ENCODE results near the gene MAB21L4.

DNA sequence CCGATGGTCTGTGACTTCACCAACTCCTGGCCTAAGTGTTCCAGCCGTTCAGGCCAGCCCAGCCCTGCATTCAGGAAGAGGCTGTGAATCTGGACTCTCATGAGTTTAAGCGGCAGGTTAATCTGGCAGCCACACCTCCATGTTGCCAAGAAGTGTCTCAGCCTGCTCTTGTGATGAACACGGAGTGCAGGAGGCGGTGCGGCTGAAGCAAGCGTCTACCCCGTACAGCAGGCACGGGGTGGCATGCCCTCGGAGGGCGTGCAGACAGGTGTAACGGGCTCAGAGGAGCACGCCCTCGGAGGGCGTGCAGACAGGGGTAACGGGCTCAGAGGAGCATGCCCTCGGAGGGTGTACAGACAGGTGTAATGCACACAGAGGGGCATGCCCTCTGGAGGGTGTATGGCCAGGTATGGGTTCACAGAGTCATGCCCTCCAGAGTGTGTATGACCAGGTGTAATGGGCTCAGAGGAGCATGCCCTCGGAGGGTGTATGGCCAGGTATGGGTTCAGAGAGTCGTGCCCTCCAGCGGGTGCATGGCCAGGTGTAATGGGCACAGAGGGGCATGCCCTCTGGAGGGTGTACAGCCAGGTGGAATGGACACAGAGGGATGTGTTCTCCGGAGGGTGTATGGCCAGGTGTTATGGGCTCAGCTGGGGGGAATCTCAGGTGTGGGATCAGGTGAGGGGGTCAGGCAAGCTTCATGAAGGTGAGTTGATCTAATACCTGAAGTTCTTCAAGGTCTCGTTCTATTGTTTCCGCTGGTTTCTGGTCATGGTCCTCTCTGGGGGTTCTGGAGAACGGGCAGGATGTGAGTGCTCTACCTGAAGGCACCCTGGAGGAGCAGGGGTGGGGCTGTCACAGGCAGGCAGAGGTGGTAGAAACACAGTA, 32.8 kb upstream of the MAB21L4 start:
- TF ChIP-seq, protein P1, sequence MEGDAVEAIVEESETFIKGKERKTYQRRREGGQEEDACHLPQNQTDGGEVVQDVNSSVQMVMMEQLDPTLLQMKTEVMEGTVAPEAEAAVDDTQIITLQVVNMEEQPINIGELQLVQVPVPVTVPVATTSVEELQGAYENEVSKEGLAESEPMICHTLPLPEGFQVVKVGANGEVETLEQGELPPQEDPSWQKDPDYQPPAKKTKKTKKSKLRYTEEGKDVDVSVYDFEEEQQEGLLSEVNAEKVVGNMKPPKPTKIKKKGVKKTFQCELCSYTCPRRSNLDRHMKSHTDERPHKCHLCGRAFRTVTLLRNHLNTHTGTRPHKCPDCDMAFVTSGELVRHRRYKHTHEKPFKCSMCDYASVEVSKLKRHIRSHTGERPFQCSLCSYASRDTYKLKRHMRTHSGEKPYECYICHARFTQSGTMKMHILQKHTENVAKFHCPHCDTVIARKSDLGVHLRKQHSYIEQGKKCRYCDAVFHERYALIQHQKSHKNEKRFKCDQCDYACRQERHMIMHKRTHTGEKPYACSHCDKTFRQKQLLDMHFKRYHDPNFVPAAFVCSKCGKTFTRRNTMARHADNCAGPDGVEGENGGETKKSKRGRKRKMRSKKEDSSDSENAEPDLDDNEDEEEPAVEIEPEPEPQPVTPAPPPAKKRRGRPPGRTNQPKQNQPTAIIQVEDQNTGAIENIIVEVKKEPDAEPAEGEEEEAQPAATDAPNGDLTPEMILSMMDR (IDR thresholded peaks at IDR 0.05 in 2 of 3, conservative IDR thresholded peaks at IDR 0.05 in 1 of 3; ENCODE audit: borderline replicate concordance in 1 of 3, insufficient read depth in 1 of 3, low read depth in 2 of 3, low read length in 2 of 3) = no peak
- TF ChIP-seq POLR2A (IDR thresholded peaks at IDR 0.05; ENCODE audit: borderline replicate concordance, extremely low read depth, insufficient read depth, insufficient read length) (no peak), POLR2AphosphoS5 (IDR thresholded peaks at IDR 0.05; ENCODE audit: low read depth, low read length) (no peak), JUND (IDR thresholded peaks at IDR 0.05) (no peak), RAD21 (IDR thresholded peaks at IDR 0.05; ENCODE audit: low read depth) (no peak), EZH2phosphoT487 (IDR thresholded peaks at IDR 0.05; ENCODE audit: borderline replicate concordance) (no peak), EZH2 (IDR thresholded peaks at IDR 0.05) (no peak), SRF (IDR thresholded peaks at IDR 0.05; ENCODE audit: low read depth) (no peak)
- TF ChIP-seq, protein P2, sequence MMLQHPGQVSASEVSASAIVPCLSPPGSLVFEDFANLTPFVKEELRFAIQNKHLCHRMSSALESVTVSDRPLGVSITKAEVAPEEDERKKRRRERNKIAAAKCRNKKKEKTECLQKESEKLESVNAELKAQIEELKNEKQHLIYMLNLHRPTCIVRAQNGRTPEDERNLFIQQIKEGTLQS (IDR thresholded peaks at IDR 0.05) = no peak
- TF ChIP-seq, protein P3, sequence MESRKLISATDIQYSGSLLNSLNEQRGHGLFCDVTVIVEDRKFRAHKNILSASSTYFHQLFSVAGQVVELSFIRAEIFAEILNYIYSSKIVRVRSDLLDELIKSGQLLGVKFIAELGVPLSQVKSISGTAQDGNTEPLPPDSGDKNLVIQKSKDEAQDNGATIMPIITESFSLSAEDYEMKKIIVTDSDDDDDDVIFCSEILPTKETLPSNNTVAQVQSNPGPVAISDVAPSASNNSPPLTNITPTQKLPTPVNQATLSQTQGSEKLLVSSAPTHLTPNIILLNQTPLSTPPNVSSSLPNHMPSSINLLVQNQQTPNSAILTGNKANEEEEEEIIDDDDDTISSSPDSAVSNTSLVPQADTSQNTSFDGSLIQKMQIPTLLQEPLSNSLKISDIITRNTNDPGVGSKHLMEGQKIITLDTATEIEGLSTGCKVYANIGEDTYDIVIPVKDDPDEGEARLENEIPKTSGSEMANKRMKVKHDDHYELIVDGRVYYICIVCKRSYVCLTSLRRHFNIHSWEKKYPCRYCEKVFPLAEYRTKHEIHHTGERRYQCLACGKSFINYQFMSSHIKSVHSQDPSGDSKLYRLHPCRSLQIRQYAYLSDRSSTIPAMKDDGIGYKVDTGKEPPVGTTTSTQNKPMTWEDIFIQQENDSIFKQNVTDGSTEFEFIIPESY (IDR thresholded peaks at IDR 0.05; ENCODE audit: extremely low read depth, insufficient replicate concordance, low read length) = no peak
- TF ChIP-seq, protein P4, sequence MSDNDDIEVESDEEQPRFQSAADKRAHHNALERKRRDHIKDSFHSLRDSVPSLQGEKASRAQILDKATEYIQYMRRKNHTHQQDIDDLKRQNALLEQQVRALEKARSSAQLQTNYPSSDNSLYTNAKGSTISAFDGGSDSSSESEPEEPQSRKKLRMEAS (IDR thresholded peaks at IDR 0.05) = no peak
